GM19023 (cell line): ENCODE results near the gene ICAM3.

ENCODE experiments used
- ATAC-seq: cut with Tn5 transposase; IDR thresholded peaks from one replicate; pipeline ENCODE4 v1.9.1; 2021; ENCODE audit warnings: mild to moderate bottlenecking, moderate library complexity; ENCODE audit not compliant: unreplicated experiment

The ICAM3 gene

GRCh38 chr19:10292789-10293636 lies 46.4 kb downstream of the ICAM3 start:
- ATAC-seq, result no peak

DNA sequence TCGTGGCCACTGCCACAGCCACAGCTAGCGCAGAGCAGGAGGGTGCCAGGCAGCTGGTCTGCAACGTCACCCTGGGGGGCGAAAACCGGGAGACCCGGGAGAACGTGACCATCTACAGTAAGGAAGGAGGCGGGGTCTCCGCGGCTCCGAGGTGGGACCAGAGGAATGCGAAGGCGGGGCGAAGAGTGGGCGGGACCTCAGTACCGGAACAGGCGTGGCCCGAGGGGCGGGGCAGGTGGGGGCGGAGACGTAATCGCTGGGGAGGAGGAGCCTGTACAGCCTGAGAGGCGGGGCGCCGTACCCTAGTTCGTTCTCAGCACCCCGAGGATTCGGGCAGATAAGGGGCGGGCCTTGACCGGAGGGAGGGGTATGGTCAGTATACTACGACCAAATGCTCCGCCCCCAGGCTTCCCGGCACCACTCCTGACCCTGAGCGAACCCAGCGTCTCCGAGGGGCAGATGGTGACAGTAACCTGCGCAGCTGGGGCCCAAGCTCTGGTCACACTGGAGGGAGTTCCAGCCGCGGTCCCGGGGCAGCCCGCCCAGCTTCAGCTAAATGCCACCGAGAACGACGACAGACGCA lies 47.1 kb downstream of the ICAM3 start:
- no peak for ATAC-seq

DNA sequence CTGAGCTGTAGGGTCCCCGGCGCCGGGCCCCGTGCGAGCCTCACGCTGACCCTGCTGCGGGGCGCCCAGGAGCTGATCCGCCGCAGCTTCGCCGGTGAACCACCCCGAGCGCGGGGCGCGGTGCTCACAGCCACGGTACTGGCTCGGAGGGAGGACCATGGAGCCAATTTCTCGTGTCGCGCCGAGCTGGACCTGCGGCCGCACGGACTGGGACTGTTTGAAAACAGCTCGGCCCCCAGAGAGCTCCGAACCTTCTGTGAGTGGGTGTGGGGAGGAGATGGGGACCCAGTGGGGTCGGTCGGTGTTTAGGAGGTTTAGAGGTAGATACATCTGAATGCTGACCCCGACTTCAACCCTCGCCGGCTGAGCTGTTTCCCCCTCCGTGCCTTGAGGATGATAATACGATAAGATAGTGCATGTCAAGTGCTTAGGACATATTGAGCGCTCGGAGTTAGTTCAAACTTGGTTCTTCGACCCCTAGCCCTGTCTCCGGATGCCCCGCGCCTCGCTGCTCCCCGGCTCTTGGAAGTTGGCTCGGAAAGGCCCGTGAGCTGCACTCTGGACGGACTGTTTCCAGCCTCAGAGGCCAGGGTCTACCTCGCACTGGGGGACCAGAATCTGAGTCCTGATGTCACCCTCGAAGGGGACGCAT lies 47.7 kb downstream of the ICAM3 start:
- ATAC-seq, result no peak

GRCh38 chr19:10290876-10291553 lies 48.4 kb downstream of the ICAM3 start:
- ATAC-seq, result no peak

DNA sequence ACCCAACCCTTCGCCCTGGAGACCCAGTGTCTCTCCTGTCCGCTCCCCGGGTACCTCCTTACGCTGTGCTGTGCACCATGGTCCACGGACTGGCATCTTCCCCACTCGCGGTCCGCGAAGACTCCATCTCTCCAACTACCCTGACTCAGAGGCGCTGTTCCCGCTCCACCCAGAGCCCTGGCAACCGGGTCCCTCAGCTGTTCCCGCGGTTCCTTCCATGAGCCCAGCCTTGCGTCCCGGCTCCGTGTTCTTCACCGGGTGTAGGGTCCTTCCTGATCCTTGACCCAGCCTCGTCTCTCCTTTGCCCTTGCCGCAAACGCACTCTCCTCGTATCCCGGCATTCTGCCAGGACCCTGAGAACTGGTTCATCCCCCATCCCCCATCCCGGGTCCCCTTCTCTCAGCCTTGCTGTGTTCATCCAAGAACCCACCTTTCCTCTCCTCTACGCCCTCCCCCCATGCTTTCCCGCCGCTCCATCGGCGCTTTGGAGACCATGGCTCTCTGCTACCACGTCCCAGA lies 49.0 kb downstream of the ICAM3 start:
- no peak for ATAC-seq

DNA sequence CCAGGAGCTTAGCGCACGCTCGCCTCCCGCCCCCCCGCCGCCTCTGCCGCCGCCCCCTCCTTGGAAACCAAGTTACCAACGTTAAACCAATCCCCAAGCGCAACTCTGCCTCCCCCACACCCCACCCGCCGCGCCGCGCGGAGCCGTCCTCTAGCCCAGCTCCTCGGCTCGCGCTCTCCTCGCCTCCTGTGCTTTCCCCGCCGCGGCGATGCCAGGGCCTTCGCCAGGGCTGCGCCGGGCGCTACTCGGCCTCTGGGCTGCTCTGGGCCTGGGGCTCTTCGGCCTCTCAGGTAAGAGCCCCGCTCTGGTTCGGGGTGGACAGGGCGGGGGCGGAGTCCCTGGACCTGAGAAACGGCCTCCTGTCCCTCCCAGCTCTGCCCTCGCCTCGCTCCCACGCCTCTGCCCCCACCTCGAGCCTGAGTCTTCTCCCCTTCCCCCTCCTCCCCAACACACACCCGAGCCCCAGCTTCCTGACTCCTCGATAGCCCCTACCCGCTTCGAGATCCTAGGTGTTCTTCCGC lies 49.5 kb downstream of the ICAM3 start, which contains the start of gene ICAM5:
Gene ICAM5, plus strand, starts transcription at position 117 of the 521 bp plus-strand sequence. Its CDS starts 92 bp downstream, at position 209.
- ATAC-seq, result no peak

- no peak for ATAC-seq
These were observed 50.1 kb downstream of the ICAM3 start for GRCh38 chr19:10289167-10289835.

GRCh38 chr19:10288662-10289166 lies 50.7 kb downstream of the ICAM3 start:
- ATAC-seq, result no peak

DNA sequence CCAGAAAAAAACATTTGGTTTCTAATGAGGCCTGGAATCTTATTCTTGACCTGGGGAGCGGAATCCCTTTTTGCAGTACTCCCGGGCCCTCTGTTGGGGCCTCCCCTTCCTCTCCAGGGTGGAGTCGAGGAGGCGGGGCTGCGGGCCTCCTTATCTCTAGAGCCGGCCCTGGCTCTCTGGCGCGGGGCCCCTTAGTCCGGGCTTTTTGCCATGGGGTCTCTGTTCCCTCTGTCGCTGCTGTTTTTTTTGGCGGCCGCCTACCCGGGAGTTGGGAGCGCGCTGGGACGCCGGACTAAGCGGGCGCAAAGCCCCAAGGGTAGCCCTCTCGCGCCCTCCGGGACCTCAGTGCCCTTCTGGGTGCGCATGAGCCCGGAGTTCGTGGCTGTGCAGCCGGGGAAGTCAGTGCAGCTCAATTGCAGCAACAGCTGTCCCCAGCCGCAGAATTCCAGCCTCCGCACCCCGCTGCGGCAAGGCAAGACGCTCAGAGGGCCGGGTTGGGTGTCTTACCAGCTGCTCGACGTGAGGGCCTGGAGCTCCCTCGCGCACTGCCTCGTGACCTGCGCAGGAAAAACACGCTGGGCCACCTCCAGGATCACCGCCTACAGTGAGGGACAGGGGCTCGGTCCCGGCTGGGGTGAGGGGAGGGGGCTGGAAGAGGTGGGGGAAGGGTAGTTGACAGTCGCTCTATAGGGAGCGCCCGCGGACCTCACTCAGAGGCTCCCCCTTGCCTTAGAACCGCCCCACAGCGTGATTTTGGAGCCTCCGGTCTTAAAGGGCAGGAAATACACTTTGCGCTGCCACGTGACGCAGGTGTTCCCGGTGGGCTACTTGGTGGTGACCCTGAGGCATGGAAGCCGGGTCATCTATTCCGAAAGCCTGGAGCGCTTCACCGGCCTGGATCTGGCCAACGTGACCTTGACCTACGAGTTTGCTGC lies 52.4 kb downstream of the ICAM3 start, which contains the start of gene ICAM4:
Gene ICAM4, plus strand, starts transcription at position 153 of the 935 bp plus-strand sequence. Its CDS starts 58 bp downstream, at position 211.
- no peak for ATAC-seq

GRCh38 chr19:10285393-10285792 lies 54.0 kb downstream of the ICAM3 start:
- no peak for ATAC-seq

DNA sequence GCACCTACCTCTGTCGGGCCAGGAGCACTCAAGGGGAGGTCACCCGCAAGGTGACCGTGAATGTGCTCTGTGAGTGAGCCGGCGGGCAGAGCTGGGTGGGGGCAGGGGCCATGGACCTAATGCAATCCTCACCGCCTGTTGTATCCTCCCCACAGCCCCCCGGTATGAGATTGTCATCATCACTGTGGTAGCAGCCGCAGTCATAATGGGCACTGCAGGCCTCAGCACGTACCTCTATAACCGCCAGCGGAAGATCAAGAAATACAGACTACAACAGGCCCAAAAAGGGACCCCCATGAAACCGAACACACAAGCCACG lies 54.5 kb downstream of the ICAM3 start:
- no peak for ATAC-seq

GRCh38 chr19:10284065-10284959 lies 55.1 kb downstream of the ICAM3 start:
- no peak for ATAC-seq
